ENCODE results near the gene RLBP1.

- TF ChIP-seq POLR2A (IDR thresholded peaks at IDR 0.05): no peak
- TF ChIP-seq CTCF (IDR thresholded peaks at IDR 0.05): no peak
Observed at GRCh38 chr15:89226359-89227221, 5.2 kb upstream of the RLBP1 start.

Measured in thyroid gland (tissue), 4 donors.